Measurements from ENCODE around the gene DNAH7.

DNAH7 gene

DNA sequence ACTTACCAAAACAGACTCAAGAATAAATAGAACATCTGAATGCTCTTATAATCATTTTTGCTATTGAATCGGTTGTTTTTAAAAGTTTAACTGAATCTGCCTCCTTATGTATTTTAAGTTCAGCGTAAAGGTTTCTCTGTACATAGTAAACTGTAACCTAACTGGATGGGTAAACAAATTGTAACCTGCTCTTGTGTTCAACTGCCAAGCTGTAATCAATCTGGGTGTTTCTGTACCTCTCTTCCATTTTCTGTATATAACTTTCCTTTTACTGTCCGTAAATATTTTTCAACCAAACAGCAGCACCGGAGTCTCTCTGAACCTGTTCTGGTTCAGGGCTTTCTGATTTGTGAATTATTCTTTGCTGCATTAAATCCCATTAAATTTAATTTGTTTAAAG lies 27.6 kb upstream of the DNAH7 start:
- TF ChIP-seq GATA3 (IDR thresholded peaks at IDR 0.05; ENCODE audit: low read depth, low read length) (no peak), GATA2 (IDR thresholded peaks at IDR 0.05; ENCODE audit: low read depth, low read length) (no peak)

DNA sequence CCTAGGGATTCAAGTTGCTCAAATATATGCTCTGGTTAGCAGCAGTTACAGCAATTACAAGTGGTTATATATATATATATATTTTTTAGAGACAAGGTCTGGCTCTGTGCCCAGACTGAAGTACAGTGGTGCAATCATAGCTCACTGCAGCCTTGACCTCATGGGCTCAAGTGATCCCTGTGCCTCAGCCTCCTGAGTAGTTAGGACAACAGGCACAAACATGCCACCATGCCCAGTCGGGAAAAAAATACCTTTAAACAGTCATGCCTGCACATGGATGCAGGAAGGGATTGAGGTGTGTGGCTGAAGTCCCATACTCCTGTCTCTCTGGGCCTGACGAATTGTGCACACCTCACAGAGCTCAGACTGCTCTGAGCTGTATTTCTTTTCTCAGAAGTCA lies 19.6 kb upstream of the DNAH7 start:
- TF ChIP-seq GATA3 (IDR thresholded peaks at IDR 0.05; ENCODE audit: low read depth, low read length) (no peak), GATA2 (IDR thresholded peaks at IDR 0.05; ENCODE audit: low read depth, low read length) (no peak)

DNA sequence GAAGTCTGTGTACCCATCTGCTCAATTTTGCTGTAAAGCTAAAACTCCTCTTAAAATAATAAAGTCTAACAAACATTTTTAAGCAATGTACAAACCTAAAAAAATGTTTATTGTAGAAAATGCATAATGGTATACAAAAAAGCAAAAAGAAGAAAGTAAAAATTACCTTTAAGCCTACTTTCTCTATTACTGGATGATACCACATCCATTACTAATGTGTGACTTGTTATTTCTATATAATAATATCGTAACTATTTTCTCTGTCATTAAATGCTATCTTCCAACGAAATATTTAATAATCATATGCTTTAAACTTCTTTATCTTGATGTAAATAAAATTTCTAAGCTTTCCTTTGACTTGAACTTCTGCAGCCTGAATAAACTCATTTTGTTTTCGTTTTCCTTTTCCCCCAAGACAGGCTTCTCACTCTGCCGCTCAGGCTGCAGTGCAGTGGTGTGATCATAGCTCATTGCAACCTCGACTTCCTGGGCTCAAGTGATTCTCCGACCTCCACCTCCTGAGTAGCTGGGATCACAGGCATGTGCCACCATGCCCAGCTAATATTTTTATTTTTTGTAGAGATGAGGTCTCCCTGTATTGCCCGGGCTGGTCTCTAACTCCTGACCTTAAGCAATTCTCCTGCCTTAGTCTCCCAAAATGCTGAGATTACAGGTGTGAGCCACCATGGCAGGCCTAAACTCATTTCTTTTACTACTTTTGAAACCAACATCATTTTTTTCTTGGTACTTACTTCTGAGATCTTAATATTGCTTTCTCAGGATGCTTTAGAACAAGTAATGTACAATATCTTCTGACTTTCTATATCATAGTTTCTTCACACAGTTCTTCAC lies 18.1 kb upstream of the DNAH7 start:
- TF ChIP-seq GATA2 (IDR thresholded peaks at IDR 0.05; ENCODE audit: low read depth, low read length) (no peak), GATA3 (IDR thresholded peaks at IDR 0.05; ENCODE audit: low read depth, low read length) (no peak)

DNA sequence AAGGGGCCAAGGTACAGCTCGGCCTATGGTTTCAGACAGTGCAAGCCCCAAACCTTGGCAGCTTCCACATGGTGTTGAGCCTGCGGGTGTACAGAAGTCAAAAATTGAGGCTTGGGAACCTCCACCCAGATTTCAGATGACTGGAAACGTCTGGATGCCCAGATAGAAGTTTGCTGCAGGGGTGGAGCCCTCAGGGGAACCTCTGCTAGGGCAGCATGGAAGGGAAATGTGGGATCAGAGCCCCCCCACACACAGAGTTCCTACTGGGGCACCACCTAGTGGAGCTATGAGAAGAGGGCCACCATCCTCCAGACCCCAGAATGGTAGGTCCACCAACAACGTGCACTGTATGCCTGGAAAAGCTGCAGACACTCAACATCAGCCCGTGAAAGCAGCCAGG lies 15.0 kb upstream of the DNAH7 start:
- TF ChIP-seq GATA3 (IDR thresholded peaks at IDR 0.05; ENCODE audit: low read depth, low read length) (no peak), GATA2 (IDR thresholded peaks at IDR 0.05; ENCODE audit: low read depth, low read length) (no peak)

GRCh38 chr2:196080526-196080925 lies 11.9 kb upstream of the DNAH7 start:
- no peak for TF ChIP-seq GATA2 (IDR thresholded peaks at IDR 0.05; ENCODE audit: low read depth, low read length)
- no peak for TF ChIP-seq GATA3 (IDR thresholded peaks at IDR 0.05; ENCODE audit: low read depth, low read length)

DNA sequence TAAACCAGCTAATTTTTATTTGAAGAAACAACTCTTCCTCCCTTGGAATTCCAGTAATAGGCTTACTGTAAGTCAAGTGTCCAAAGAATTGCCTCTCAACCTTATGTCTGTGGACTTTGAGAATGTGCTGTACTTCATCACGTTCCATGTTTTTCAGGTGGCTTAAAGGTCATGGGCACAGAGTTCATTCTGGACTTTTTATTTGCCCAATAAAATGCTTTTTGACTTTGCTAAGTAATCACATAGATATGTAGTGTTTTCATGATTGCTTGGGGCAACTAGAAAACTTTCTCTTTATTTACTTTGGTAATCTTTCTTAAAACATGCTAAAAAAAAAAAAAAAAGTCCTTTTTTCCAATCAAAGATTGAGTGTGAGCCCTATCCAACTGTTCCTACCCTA lies 10.4 kb upstream of the DNAH7 start:
- TF ChIP-seq GATA2 (IDR thresholded peaks at IDR 0.05; ENCODE audit: low read depth, low read length) (no peak), GATA3 (IDR thresholded peaks at IDR 0.05; ENCODE audit: low read depth, low read length) (no peak)

DNA sequence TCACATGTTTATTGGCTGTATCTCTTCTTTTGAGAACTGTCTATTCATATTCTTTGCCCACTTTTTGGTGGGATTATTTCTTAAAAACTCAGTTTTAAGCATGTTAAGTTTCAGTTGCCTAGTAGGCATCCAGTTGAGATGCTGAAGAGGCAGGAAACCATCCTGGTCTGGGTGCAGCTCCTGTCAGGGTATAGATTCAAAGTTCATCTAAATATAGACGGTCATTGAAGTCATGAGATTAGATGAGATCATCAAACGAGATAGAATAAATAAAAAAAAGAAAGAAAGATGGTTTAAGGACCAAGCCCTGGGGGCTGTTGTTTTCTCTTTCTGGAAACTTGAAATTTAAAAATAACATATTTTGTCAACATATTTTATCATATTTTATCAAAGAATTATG lies 9.2 kb upstream of the DNAH7 start:
- no peak for TF ChIP-seq GATA2 (IDR thresholded peaks at IDR 0.05; ENCODE audit: low read depth, low read length)
- TF ChIP-seq GATA3 (IDR thresholded peaks at IDR 0.05; ENCODE audit: low read depth, low read length) = no peak

- TF ChIP-seq GATA2 (IDR thresholded peaks at IDR 0.05; ENCODE audit: low read depth, low read length) = no peak
- no peak for TF ChIP-seq GATA3 (IDR thresholded peaks at IDR 0.05; ENCODE audit: low read depth, low read length)
These were observed 8.3 kb upstream of the DNAH7 start for GRCh38 chr2:196076778-196077568.

DNA sequence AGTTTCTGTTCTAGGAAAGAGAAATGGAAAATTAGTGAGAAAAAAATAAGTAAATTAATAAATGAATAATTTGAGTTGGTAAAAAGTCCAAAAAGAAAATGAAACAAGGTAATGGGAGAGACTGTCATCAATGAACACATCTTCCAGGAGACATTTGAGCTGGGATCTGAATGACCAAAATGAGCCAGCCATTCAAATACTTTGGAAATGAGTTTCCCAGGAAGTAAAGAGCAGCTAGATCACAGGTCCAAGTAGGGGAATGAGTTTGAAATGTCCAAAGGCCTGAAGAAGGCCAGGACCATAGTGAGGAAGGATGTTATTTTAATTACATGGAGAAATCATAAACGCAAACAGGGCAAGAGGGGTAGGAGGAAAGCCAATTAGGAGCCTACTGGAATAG lies 6.6 kb upstream of the DNAH7 start:
- no peak for TF ChIP-seq GATA3 (IDR thresholded peaks at IDR 0.05; ENCODE audit: low read depth, low read length)

DNA sequence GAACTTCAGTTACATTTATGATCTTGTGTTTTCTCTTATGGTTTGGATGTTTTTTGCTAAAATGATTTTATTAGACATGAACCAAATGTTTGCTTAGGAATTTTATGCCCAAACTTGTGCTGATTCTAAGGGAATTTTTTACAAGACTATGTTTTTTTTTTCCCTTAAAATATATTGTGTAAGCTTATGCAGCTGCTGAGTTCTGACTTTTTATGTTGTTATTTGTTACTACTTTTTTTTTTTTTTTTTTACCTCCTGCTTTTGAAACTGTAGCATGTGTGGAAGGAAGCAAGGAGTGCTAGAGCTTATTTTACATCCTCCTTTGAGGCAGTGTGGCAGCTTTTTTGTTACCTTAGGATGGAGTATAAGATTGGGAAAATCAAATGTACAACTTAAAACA lies 6.0 kb upstream of the DNAH7 start:
- TF ChIP-seq GATA3 (IDR thresholded peaks at IDR 0.05; ENCODE audit: low read depth, low read length) (no peak), GATA2 (IDR thresholded peaks at IDR 0.05; ENCODE audit: low read depth, low read length) (no peak)

DNA sequence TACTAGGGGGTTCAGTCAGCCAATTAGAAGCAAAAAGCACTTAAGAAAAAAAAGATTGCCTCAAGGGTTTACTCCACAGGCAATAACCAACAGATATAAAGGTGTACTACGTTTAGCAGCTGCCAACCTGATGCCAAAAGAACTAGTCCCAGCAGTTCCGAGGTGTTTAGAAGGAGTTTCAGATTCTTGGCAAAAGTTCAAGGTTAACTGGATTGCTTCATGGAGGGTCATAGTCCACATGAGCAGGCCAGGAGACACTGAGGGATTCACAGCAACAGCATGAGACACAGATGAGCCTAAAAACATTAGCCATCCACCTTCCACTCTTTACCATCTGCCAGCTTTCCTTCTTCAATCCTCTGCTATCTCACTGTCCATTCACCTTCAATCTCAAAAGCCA lies 4.9 kb upstream of the DNAH7 start:
- TF ChIP-seq GATA2 (IDR thresholded peaks at IDR 0.05; ENCODE audit: low read depth, low read length) (no peak), GATA3 (IDR thresholded peaks at IDR 0.05; ENCODE audit: low read depth, low read length) (no peak)

DNA sequence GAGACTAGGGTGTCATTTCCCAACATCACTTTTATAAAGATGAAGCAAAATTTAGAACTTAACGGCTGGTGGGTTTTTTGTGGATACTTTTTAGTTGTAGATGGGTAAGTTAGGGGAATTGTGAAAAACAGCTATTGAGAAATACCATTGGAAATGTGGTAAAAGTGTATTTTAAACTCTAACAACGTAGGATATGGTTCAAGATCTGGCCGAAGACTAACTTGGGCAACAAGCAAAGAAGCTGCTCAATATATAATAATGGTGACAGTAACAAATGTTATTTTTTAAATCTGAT lies 1.6 kb downstream of the DNAH7 start:
- TF ChIP-seq GATA3 (IDR thresholded peaks at IDR 0.05; ENCODE audit: low read depth, low read length) (no peak), GATA2 (IDR thresholded peaks at IDR 0.05; ENCODE audit: low read depth, low read length) (no peak)

GRCh38 chr2:196066291-196067087 lies 2.1 kb downstream of the DNAH7 start:
- no peak for TF ChIP-seq GATA3 (IDR thresholded peaks at IDR 0.05; ENCODE audit: low read depth, low read length)
- no peak for TF ChIP-seq GATA2 (IDR thresholded peaks at IDR 0.05; ENCODE audit: low read depth, low read length)

- no peak for TF ChIP-seq GATA3 (IDR thresholded peaks at IDR 0.05; ENCODE audit: low read depth, low read length)
These were observed 4.9 kb downstream of the DNAH7 start for GRCh38 chr2:196063773-196064172.
